HG03457 (cell line): Measurements from ENCODE around the gene FMNL1.

ENCODE experiments used
- ATAC-seq: cut with Tn5 transposase; IDR thresholded peaks from one replicate; pipeline ENCODE4 v1.9.1; 2021; ENCODE audit warnings: moderate number of reproducible peaks; ENCODE audit not compliant: unreplicated experiment

FMNL1 gene

GRCh38 chr17:45222996-45223538, 1.4 kb downstream of the FMNL1 start:
- no peak for ATAC-seq

GRCh38 chr17:45223539-45224528, 2.1 kb downstream of the FMNL1 start:
- ATAC-seq = no peak

DNA sequence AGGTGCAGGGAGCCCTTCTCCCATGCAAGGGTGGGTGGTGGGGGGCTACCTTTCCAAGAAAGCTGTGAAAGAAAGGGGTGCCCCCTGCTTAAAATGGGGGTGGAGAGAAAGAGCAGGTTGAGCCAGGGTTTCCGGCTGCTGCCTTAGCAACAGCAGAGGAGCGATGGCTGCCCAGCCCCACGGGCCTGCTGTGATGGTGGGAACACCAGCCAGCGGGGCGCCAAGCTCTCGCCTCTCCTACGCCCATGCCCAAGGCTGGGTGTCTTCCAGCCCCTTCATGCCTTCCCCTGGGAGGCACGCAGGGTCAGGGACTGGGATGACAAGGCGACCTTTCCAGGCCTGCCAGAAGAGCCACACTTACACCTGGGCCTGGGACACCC, 3.0 kb downstream of the FMNL1 start:
- no peak for ATAC-seq

- no peak for ATAC-seq
Observed at GRCh38 chr17:45225051-45225700, 3.5 kb downstream of the FMNL1 start.

DNA sequence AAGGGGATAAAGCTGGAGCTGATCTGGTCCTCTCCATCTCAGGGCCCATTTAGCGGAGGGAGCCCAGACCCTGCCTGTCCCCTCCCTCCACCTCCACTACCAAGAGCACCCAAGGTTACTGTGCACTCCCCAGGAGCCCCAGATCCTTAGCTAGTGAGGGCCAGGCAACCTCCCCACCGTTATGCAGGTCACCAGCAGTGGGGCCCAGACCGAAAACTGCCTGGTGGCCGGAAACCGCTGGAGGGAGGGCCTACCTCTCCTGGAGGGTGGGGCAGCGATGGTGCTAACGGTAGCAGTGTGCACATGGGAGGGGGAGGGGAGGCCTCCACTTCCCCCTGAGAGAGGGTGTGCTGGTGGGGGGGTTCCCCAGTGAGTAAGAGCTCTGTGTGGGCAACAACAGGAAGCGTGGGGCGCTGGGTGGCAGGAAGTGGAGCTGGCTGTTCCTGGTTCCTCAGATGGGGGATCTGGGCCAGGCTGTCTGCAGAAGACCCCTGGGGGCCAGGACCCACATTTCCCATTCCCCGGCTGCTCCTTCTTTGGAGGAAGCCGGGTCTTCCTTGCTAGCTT, 4.4 kb downstream of the FMNL1 start:
- peak; percentile 38 for ATAC-seq

- no peak for ATAC-seq
Observed at GRCh38 chr17:45226576-45226975, 4.9 kb downstream of the FMNL1 start.

DNA sequence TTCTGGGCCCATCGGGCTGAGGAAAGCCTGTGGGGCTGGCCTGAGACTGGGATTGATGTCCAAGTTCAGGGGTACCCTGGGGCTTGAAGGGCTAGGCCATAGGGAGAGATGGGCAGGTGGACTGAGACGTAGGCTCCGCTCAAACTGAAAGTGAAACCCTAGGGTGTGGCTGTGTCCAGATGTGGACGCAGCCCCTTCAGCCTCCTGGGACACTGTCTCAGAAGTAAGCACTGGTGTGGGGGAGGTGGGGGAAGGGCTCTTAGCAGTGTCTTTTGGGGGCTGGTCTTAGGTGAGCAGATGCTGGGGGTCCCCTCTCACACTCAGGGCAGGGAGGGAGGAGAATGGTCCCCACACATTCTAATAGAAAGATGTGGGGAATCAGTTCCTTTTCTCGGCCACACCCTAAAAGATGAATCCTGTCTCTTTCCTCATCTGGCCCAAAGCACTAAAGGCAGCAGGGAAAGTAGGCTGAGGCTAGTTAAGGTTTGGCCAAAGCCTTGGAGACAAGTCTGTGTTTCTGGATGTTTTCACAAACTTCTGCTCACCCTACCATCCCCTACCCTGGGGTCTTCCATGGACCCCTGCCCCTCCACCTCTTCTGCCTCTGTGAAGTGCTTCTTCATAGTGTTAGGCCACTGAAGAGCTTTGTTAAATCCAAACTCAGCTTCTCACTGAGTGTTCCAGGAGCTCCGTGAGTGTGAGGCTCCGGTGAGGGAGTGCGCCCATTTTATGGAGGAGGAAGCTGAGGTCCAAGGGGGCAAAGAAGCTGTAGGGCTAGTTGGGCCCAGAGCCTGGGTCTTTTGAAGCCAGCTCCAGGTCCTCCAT, 5.6 kb downstream of the FMNL1 start:
- ATAC-seq = no peak

GRCh38 chr17:45227926-45228762, 6.5 kb downstream of the FMNL1 start:
- no peak for ATAC-seq

GRCh38 chr17:45228763-45229539, 7.3 kb downstream of the FMNL1 start:
- no peak for ATAC-seq

DNA sequence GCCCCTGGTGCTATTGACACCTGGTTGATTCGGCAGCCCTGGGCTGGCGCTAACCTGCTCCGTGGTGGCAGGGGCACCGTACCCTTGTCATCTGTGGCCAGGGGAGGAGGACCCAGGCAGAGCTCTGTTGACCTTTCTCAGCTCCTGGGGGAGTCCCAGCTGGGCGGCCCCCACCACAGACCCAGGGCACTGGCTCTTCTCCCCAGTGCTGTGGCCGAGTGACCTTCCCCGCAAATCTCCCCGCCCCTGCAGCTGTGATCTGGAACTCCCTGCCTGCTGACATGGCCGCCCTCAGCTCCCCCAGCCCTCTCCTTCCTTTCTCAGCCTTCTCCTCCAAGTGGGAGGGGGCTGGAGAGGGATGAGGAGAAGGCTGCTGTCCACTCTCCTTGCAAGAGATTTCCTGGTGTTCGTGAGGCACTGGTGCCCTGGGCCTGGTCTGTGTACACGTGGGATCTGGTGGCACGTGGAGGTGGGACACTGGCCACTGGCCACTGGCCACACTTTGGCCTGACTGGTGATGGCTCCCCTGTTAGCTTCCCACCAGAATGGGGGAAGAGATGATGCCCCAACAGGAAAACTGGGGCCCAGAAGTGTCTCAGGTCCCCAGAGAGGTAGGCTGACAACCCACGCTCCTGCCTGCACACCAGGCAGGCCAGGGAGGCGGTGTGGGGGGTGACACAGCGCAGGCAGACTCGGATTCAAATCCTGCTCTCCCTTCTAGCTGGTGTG, 8.2 kb downstream of the FMNL1 start:
- ATAC-seq = no peak

DNA sequence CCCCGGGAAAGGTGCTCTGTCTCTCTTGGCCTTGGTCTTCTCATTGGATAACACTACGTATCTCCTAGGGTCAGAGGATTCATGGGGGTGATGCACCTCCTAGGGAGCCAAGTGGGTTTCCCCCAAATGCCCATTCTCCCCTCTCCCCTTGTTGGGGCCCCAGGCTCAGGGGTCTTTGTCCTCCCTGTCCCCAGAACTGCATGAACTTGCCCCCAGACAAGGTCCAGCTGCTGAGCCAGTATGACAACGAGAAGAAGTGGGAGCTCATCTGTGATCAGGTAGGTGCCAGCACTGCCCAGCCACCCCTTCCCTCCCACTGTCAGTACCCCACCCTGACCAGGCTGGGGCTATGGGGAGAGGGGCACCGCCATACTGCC, 8.7 kb downstream of the FMNL1 start:
- no peak for ATAC-seq

DNA sequence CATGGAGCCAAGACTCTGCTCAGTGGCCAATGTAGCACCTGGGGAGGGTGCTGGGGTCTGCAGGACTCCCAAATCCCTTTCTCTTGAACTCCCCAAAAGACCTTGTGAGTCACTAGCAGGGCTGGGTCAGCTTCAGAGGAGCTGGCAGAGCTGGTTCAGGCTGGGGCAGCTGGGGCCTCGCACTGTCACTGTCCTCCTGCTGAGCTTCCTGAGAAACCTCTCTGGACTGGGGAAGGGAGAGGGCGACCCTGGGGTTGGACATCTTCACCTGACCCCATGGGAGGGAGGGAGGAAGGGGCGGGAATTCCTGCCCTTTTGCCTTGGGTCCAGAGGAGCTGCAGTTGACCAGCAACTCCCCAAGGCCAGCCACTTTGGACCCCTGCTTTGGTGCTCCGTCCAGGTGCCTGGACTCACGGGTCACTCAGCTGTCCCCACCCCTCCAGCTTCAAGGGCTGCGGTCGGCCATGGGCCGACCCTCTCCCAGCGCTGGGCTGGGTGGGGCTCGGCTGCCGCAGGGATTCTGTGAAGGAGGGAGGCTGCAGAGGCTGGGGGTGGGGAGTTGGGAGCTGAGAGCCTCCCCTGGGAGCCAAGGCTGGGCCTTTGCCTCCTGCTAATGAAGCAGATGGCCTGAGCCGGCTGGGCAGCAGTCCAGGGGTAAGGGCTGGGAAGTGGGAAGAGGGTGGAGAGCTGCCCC, 9.2 kb downstream of the FMNL1 start:
- no peak for ATAC-seq

DNA sequence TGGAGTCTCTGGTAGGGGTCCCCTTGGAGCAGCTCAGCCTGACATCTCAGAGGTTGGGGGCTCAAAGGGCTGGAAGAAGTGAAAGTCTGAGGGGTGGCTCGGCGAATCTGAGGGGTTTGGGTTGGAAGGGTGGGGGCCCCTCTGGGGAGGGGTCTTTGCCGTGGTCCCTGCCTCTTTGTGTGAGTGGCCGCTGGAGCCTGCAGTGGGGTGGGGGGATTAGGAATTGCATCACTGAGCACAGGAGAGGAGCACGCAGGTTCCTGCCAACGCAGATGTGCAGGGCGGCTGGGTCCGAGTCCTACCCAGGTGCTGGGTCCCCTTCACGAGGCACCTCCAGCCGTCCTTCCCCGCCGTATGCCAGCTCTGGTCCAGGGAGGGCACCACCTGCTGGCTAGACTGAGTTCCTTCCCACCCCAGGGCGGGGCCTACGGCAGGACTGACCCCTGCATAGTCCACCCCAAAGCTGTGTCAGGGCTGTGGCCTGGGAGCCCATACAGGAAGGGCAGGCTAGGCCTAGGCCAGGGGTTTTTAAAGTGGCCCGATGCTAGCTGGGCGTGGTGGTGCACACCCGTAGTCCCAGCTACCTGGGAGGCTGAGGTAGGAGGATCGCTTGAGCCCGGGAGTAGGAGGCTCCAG, 9.9 kb downstream of the FMNL1 start:
- no peak for ATAC-seq

DNA sequence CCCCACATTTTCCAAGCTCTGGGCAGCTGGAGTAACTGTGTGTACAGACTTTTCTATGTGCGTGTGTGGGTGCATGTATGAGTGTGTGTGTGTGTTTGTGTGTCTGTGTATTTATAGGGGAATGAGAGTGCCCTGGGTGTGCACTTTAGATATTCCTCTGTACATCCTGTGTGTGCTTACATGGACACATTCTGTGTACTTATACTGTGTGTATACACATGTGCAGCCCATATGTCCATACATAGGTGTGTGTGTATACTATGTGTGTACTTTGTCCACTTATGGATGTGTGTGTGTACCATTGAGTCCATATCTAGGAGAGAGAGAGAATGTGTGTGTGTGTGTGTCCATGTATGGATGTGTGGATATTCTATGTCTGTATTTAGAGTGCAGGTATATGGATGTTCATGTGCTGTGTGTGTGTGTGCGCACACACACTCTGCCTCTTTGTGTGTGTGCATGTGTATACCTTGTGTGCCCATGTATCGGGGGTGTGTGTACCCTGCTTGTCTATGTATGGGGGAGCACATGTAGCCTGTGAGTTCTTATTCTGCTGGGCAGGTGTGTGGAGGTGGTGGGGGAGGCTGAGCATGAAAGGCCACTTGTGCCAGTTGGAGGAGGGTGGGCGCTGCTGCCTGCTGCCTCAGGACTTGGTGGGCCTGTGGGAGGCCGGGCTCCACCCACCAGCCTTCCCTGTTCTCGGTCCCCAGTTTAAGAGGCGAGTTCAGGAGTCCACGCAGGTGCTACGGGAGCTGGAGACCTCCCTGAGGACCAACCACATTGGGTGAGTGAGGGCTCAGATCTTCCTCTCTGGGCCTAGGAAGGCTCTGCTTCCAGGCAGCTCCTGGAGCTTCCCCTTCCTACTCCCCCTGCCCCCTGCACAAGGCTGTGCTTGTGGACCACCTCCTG, 11.1 kb downstream of the FMNL1 start:
- ATAC-seq = no peak

- no peak for ATAC-seq
Observed at GRCh38 chr17:45233423-45233924, 11.8 kb downstream of the FMNL1 start.
